PC-9 (cell line): ENCODE data around the gene MMP13. TPM values are rescaled to one million over a fixed set of nuclear protein-coding genes. Genes with fewer than 3 reads are reported as not detected.

Source experiments
- BruUV-seq: library from RNA; stranded (reverse); fragments of 400-500 nt; replicated peaks from 2 replicates; lab custom pipeline; 2021; lab: Mats Ljungman, UMichigan
- CTCF ChIA-PET: fragments of 300-600 bp; sonication (Branson Sonifier 250); formaldehyde crosslinking; loops from one replicate; lab custom pipeline; 2022; ENCODE audit warnings: antibody characterized with exemption; lab: Charles Lee
- POLR2A ChIA-PET: fragments of 300-600 bp; sonication (Branson Sonifier 250); formaldehyde crosslinking; loops from one replicate; lab custom pipeline; 2022; ENCODE audit warnings: antibody characterized with exemption; ENCODE audit not compliant: unreplicated experiment; lab: Charles Lee
- DNase-seq, 2 experiments: peaks; one replicate each; pipeline versions ENCODE4 v3.0.0 to v3.0.0-alpha.2; 2015 to 2022; ENCODE audit warnings: mixed read lengths in 1 of 2
- H2AFZ ChIP-seq: fragments of 200-600 bp; sonication (generic); 2 replicates; pipeline ENCODE4 v1.8.1; 2017; ENCODE audit warnings: antibody characterized with exemption
- H3F3A ChIP-seq: fragments of 200-600 bp; sonication (generic); 2 replicates; pipeline ENCODE4 v1.8.1; 2017; ENCODE audit warnings: antibody characterized with exemption, mild to moderate bottlenecking, low read depth; ENCODE audit not compliant: insufficient read depth
- H3K27ac ChIP-seq: fragments of 200-600 bp; sonication (generic); 2 replicates; pipeline ENCODE4 v1.6.1; 2016; ENCODE audit warnings: mixed run types
- H3K27me3 ChIP-seq: fragments of 200-600 bp; sonication (generic); 2 replicates; pipeline ENCODE4 v1.6.1; 2016; ENCODE audit warnings: low read depth, mixed run types; ENCODE audit not compliant: insufficient read depth
- H3K36me3 ChIP-seq: fragments of 200-600 bp; sonication (generic); 2 replicates; pipeline ENCODE4 v1.6.1; 2016; ENCODE audit warnings: low read depth, mixed run types
- H3K4me1 ChIP-seq: fragments of 200-600 bp; sonication (generic); replicated peaks from 2 replicates; pipeline ENCODE4 v1.6.1; 2016; ENCODE audit warnings: mixed run types; ENCODE audit not compliant: insufficient read depth
- H3K4me2 ChIP-seq: fragments of 200-600 bp; sonication (generic); 2 replicates; pipeline ENCODE4 v1.6.1; 2017; ENCODE audit warnings: mixed run types
- H3K4me3 ChIP-seq: fragments of 200-600 bp; sonication (generic); 2 replicates; pipeline ENCODE4 v1.6.1; 2016; ENCODE audit warnings: mixed run types
- H3K79me2 ChIP-seq: fragments of 200-600 bp; sonication (generic); 2 replicates; pipeline ENCODE4 v1.6.1; 2017; ENCODE audit warnings: low read depth, mixed run types
- H3K9me2 ChIP-seq: fragments of 200-600 bp; sonication (generic); 2 replicates; pipeline ENCODE4 v1.8.1; 2017; ENCODE audit warnings: mild to moderate bottlenecking; ENCODE audit not compliant: insufficient read depth
- H3K9me3 ChIP-seq: fragments of 200-600 bp; sonication (generic); 2 replicates; pipeline ENCODE4 v1.8.1; 2016; ENCODE audit warnings: low read depth; ENCODE audit not compliant: insufficient read depth
- H4K20me1 ChIP-seq: fragments of 200-600 bp; sonication (generic); 2 replicates; pipeline ENCODE4 v1.8.1; 2017; ENCODE audit not compliant: insufficient read depth
- EZH2 ChIP-seq: fragments of 200-600 bp; sonication (generic); IDR thresholded peaks from 2 replicates; pipeline ENCODE4 v1.8.0; 2017; ENCODE audit warnings: antibody characterized with exemption, low read depth
- intact Hi-C: fragments of 100-400 bp; cut with micrococcal nuclease; formaldehyde crosslinking; loops from one replicate; pipeline ENCODE4 v1.10.0; 2022; ENCODE audit not compliant: unreplicated experiment
- total RNA-seq: library from RNA; stranded (reverse); gene quantifications from 2 replicates; pipeline ENCODE4 v1.2.3, GENCODE V29; 2021
- TF ChIP-seq, protein P1 (sequence below): fragments of 200-600 bp; sonication (generic); conservative IDR thresholded peaks from 2 replicates; pipeline ENCODE4 v1.6.1; 2017; ENCODE audit warnings: mixed run types, antibody characterized with exemption, mild to moderate bottlenecking, moderate library complexity

Gene MMP13
- total RNA-seq, 1 experiment from 2014 or later, result not detected

GRCh38 chr11:102932678-102933077, 22.9 kb downstream of the MMP13 start:
- no peaks in the 10 kb centered on the region for H3K9me3 ChIP-seq
- intact Hi-C loops, result no loop called here
- DNase-seq, result no peak
- TF ChIP-seq, protein P1, sequence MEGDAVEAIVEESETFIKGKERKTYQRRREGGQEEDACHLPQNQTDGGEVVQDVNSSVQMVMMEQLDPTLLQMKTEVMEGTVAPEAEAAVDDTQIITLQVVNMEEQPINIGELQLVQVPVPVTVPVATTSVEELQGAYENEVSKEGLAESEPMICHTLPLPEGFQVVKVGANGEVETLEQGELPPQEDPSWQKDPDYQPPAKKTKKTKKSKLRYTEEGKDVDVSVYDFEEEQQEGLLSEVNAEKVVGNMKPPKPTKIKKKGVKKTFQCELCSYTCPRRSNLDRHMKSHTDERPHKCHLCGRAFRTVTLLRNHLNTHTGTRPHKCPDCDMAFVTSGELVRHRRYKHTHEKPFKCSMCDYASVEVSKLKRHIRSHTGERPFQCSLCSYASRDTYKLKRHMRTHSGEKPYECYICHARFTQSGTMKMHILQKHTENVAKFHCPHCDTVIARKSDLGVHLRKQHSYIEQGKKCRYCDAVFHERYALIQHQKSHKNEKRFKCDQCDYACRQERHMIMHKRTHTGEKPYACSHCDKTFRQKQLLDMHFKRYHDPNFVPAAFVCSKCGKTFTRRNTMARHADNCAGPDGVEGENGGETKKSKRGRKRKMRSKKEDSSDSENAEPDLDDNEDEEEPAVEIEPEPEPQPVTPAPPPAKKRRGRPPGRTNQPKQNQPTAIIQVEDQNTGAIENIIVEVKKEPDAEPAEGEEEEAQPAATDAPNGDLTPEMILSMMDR, result no peak
- no peak for TF ChIP-seq EZH2
- no TSS peak for BruUV-seq
- H3K4me1 ChIP-seq, result no peaks in the 10 kb centered on the region
- H3K36me3 ChIP-seq, result no peaks in the 10 kb centered on the region
- H3K79me2 ChIP-seq, result no peaks in the 10 kb centered on the region
- H3K27ac ChIP-seq, result no peak overlapping the region
- POLR2A ChIA-PET, result no interaction called here
- CTCF ChIA-PET, result no interaction called here
- H3K9me2 ChIP-seq, result no peaks in the 10 kb centered on the region
- H3K4me3 ChIP-seq, result no peak overlapping the region
- H3F3A ChIP-seq, result no peaks in the 10 kb centered on the region
- H3K4me2 ChIP-seq, result no peak overlapping the region
- no peaks in the 10 kb centered on the region for H4K20me1 ChIP-seq
- H3K27me3 ChIP-seq, result 0 out of 2 replicates have a peak, but pooled peaks cover 4% of the 10 kb centered on the region
- no peak overlapping the region for H2AFZ ChIP-seq

DNA sequence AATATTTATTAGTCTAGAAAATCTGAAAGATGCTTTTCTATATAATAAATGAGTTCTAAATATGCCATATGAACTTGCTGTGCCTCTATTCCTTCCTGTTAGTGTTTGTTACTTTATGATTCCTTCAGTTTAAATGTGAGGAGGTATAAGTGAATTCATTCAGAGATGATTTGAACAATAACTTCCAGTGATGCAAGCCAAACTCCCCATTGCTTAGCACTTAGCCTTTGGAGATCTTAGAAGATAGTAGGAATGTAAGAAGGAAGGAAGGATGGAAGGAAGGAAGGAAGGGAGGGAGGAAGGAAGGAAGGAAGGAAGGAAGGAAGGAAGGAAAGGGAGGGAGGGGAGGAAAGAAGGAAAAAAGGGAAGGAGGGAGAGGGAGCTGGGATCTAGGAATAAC, 25.1 kb downstream of the MMP13 start:
- CTCF ChIA-PET, result interaction anchor here (0.6 kb wide), 1 partner anchor 49 kb away, joined by 6 read pairs; no protein-coding TSS in a partner anchor
- H3K79me2 ChIP-seq, result no peaks in the 10 kb centered on the region
- H3K9me2 ChIP-seq, result no peaks in the 10 kb centered on the region
- 0 out of 2 replicates have a peak, but pooled peaks cover 4% of the 10 kb centered on the region for H3K27me3 ChIP-seq
- no peaks in the 10 kb centered on the region for H3F3A ChIP-seq
- no peaks in the 10 kb centered on the region for H4K20me1 ChIP-seq
- POLR2A ChIA-PET, result interaction anchor here (0.5 kb wide), 1 partner anchor 28 kb away, joined by 3 read pairs; no protein-coding TSS in a partner anchor
- no peaks in the 10 kb centered on the region for H3K36me3 ChIP-seq
- no peak overlapping the region for H3K27ac ChIP-seq
- no peak overlapping the region for H3K4me3 ChIP-seq
- no peaks in the 10 kb centered on the region for H3K4me1 ChIP-seq
- no peak for TF ChIP-seq EZH2
- TF ChIP-seq, protein P1, result no peak
- no peaks in the 10 kb centered on the region for H3K9me3 ChIP-seq
- intact Hi-C loops, result no loop called here
- BruUV-seq, result no TSS peak
- DNase-seq, result no peak
- no peak overlapping the region for H2AFZ ChIP-seq
- H3K4me2 ChIP-seq, result no peak overlapping the region

- no peak overlapping the region for H3K4me3 ChIP-seq
- ChIA-PET CTCF (no interaction called here), POLR2A (interaction anchor here (0.5 kb wide), 1 partner anchor 28 kb away, joined by 3 read pairs; no protein-coding TSS in a partner anchor)
- no peak overlapping the region for H3K4me2 ChIP-seq
- H3K27ac ChIP-seq, result no peak overlapping the region
- intact Hi-C loops, result no loop called here
- no peaks in the 10 kb centered on the region for H3K36me3 ChIP-seq
- H3K9me3 ChIP-seq, result no peaks in the 10 kb centered on the region
- DNase-seq, result no peak
- H4K20me1 ChIP-seq, result no peaks in the 10 kb centered on the region
- no peaks in the 10 kb centered on the region for H3K9me2 ChIP-seq
- TF ChIP-seq, protein P1, result no peak
- no peak for TF ChIP-seq EZH2
- BruUV-seq, result no TSS peak
- 0 out of 2 replicates have a peak, but pooled peaks cover 4% of the 10 kb centered on the region for H3K27me3 ChIP-seq
- no peaks in the 10 kb centered on the region for H3K79me2 ChIP-seq
- no peaks in the 10 kb centered on the region for H3F3A ChIP-seq
- no peak overlapping the region for H2AFZ ChIP-seq
- H3K4me1 ChIP-seq, result no peaks in the 10 kb centered on the region
Measured at GRCh38 chr11:102929972-102930371, 25.6 kb downstream of the MMP13 start.
